Suppressor macrophage treated with lipopolysaccharide for 4 hours (primary cell): ENCODE results near the gene EMP1.

Experiments
- DNase-seq: peaks from one replicate; pipeline ENCODE4 v3.0.0-alpha.2; 2020

EMP1 gene

DNA sequence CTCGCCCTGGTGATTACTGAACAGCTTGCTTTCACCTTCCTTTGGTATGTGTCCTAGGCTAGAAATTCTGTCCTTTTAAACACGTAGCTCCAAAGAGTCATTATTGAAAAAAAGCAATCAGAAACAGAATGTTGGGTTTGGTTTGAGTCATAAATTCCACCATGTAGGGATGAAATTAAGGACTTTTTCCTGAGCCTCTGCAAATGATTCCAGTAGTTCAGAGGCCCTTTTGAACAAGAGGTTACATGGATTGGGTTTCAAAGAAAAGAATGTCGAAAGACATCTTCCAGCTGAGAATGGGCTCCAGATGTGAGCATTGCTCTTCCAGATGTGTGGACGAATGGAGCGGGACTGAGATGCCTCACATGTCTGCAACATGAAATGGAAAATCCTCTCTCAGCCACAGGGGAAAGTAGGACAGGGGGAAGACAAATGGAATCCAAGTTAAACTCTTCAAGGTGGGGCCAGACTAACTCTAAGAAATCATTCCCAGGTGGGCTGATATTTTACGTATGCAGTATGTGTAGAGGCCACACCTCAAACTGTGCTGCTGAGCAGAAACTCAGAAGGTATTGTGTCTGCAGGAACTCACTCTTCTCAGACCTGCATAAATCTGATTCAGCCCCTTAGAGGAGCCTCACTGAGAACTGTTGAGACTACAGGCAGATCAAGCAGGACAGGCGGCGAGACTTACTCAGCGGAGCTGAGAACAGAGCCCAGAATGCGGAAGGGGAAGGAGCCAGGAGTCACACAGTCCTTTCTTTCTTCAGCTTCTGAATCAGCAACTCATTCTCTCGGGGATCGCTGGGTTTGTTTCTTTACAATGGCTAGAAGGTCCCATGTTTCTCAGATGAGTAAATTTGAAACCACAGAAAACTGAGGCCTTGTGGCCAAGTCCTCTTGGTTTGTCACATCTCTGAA lies 23.3 kb upstream of the EMP1 start:
- DNase-seq, result peak; percentile 94

DNA sequence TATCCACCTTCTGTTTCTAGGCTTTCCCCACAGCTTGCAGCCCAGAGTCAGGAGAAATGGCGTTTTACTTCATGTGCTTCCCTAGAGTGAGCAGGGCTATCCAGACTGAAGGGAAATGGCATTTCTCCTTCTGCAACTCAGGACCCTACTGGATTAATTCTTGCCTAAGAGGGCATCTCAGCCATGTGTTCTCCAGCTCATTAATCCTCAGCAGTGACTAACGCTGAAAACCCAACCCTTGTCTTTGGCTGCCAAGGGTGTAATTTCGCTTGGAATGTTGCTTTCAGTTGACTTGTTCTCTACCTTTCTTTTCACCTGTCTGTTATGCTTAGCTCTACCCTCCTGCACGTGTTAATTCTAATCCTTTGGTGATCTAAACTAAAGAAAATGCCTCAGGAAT lies 21.0 kb upstream of the EMP1 start:
- peak; percentile 22 for DNase-seq

DNA sequence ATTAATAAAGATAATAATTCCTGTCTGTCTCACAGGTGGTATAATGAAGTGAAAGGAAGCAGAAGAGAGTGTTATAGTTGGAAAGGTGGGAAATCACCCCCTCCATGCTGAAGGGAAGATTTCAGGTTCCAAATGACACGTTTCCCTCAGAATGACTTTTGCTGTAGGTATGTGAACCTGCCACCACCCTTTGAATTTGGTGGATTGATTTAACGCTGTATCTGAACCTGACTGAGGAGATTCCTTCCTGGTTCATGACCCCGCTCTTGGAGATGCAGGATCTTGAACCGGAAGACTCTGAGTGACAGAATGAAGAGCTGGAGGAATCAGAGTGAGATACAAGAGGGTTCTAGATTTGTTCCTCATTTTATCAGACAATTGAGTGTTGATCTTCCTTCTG lies 20.3 kb upstream of the EMP1 start:
- no peak for DNase-seq

DNA sequence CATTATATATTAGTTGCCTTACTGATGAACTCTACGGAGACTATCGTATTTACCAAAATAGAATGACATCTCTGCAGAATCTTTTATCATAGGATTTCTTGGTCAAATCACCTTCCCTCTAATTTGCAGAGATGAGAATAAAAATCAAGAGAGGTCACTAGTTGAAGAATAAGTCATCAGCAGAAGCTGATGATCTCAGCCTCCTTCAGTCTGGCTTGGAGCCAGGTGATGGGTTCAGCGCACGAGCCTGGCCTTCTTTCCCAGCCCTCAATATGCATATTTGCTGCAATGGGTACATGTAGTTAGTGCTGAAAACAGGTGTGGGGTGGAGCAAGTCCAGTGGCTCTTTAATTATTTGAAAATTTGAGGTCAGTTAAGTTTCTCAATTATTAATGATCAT lies 19.2 kb upstream of the EMP1 start:
- DNase-seq, result peak; percentile 18

DNA sequence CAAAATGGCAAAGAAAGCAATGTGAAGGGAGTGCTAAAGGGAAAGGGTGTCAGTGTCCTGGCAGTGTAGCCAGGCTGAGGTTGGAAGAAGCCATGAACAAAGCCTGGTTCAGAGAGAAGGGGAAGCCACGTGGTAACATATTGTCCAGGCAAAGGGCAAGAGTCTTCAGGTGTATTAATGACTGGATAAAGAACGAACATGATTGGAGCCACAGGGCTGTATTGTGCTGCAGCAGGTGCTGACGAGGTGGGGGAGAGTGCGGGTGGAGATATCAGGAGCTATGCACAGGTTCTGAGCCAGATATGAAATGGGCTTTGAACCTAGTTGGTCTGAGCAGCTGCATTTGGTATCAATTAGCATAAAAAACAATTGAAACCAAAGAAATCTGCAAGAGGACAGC lies 18.6 kb upstream of the EMP1 start:
- no peak for DNase-seq

DNA sequence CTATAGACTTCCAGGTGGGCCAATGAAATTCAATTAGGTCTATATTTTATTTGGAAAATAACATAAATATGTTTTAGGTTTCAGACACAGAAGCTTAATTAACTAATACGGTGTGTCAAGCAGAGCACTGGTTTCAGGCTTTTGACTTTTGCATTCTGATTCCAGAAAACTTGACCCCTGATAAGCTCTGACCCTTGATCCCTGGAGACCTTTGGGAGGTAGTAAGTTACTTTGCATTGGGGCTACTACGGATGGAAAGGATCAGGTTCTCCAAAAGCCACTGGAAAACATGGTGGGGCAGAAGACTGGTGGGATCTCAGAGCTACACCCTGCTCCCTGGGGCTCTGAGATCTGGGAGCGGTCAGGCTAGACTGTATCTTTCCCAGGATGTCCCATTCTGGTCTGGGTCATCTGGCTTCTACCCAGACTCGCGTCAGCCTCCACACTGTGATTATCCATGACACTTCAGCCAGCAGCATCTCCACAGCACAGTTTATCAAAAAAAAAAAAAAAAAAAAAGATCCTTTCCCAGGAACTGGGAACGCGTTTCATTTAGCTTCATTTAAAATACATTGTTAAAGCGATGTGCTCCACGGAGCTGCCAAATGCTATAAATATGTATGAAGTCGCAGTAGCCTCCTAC lies 17.8 kb upstream of the EMP1 start:
- no peak for DNase-seq

DNA sequence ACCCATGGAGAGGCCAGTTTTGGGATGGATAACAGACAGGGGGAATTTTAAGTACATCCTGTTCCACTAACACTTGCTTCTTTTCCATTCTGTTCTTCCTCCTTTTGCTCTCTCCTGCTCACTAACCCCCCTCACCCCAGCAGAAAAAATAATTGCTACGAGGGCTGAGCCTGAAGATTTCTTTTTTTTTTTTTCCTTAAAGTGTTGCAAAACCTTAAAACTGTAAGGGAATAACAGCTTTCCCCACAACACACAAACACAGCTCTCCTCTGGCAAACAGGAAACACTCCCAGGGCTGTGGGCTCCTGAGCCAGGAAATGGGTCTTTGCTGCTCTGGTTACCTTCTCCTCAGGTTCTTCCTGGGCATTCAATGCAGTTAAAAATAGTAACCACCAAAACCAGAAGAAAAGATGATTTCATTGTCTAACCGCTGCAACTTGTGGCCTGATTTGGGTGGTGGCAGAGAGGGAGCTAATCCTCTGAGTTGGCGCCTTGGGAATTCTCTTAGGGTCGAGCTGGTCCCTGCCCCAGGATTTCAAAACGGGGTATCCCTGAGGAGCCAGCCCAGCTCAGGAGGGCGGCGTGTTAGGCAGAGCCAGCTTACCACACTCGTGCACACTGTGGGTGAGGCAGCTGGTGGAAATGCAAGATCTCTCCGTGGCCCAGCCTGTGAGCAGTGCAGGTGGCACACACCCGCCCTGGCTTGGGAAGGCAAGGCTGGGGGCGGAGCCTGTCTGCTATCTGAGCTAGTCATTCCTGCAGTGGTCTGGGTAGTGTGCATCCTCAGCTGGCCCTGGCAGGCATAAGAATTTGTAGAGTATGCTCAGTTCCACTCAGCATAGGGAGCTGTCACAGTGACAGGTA lies 17.1 kb upstream of the EMP1 start:
- no peak for DNase-seq

DNA sequence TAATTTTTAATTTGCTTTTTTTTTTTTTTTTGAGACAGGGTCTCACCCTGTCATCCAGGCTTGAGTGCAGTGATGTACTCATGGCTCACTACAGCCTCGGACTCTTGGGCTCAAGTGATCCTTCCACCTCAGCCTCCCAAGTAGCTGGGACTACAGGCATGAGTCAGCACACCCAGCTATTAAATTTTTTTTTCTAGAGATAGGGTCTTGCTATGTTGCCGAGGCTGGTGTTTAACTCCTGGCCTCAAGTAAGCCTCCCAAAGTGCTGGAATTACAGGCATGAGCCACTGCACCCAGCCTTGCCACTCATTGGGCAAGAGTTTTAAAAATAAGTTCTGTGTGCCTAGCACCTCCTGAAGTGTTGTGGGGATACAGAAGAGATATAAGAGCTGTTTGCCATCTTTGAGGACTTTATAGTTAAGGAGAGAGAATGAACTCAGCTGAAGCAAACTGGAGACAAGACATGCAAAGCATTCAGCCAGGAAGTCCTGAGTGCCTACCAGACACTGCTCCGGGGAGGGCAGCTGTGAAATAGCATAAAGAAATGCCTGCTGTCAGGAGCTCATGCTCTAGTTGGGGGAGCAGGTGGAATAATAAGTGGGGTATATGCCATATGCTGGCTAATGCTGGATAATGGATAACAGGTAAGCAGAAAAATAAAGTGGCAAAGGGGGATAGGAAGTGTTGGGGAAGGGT lies 15.0 kb upstream of the EMP1 start:
- DNase-seq, result no peak

DNA sequence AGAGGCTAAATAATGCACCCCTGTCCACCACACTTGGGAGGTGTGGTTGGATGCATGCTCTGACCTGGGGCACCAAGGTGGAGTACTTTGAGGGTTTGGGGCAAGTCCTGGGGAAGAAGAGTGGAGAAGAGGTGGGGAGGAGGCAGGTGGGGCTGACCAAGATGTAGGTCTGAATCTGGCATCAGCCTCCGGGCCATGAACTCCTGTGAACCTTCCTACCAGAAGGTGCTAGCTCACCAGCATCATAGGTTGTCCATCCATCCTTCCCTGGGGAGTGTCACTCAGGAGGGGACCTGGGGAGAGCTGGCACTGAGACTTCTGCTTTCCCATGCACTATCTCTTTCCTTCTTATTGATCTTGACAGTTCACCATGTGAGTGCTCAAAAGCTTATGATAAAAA lies 13.6 kb upstream of the EMP1 start:
- DNase-seq, result no peak

DNA sequence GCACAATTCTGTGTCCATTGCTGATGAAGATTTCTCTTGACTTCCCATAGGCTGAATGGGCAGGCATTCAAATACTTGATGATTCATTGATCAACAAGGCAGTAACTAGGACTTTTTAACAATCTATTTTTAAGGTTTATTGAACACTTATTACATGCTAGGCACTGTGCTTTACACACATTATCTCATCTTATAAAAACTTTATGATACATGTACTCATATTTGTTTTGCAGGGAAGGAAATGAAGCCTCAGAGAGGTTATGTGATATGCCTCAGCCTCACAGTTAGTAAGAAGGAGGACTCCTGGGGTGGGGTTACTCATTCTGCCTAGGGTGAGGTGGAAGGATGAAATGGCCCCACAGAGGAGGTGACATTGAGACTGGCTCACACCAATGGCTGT lies 12.9 kb upstream of the EMP1 start:
- no peak for DNase-seq

DNA sequence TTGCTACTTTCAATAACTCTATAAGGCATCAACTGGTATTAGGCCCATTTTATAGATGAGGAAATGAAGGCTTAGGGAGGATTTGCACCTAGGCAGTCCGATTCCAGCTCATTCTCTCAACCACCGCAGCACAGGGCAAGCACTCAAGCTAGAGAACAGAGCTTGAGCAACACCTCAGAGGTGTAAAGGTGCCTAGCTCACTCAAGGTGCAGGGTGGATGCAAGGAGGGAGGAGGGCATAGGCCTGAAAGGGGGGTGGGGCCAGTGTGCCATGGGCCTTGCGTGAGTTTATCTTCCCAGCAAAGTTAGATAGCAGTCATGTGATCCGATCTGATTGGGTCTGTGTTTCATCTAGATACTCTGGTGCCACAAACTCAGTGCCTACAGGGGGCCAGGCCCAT lies 10.2 kb upstream of the EMP1 start:
- no peak for DNase-seq

DNA sequence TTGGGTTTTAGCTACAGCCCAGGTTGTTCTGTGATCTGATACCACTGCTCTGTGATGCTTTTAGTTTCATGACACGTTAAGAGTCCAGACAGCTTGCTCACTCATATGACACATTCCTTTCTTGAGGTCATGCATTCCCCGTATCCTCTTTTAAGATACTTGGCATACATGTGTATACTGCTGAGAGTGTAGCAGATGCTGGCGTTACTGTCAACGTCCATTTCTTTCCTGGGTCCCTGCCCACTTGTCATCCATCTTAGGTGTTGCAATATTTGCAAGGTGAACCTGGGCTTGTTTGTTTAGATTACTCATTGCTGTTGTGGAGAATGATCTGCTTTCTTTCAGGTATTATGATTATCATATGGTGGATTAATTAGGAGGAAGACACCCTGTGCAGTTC lies 9.1 kb upstream of the EMP1 start:
- DNase-seq, result no peak

DNA sequence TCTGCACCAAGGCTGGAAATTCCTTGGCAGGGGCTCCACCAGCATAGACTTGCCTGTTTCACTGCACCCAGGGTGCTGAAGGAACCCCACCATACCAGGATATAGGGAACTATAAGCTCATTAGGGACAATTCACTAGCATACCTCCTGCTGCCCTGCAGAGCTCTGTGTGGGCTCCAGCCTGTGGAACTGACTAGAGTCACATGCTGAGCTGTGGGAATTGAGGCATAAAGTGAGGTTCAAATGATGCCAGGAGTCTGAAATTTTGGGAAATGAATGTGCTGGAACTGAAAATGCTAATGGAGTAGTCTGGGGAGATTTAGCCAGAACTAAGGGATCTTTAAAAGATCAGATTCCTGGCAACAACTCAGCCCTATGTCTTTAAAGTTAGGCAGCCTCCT lies 7.3 kb upstream of the EMP1 start:
- no peak for DNase-seq

DNA sequence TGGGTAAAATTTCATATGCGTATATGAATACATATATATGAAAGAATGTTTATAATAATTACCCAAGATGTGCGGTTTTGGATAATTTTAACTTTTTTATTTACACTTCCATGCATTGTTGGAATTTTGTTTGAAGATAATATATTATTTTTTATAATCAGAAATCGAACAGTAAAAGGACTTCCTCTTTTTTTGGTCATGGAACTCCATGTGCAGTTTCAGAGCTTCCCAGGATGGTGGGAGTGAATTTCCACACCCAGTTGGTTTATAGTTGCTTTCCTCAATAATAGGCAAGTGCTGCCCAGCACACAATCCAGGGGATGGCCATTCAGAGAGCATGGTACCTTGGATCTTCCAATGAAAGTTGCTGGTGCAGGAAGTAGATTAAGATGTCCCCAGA lies 6.3 kb upstream of the EMP1 start:
- no peak for DNase-seq

DNA sequence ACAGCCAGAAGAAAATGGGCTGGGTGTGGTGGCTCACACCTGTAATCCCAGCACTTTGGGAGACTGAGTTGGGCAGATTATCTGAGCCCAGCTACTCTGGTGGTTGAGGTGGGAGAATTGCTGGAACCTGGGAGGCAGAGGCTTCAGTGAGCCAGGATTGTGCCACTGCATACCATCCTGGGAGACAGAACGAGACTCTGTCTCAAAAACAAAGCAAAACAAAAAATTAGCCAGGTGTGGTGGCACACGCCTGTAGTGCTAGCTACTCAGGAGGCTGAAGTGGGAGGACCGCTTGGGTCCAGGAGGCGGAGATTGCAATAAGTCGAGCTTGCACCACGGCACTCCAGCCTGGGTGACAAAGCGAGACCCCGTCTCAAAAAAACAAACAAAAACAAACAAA lies 3.8 kb upstream of the EMP1 start:
- no peak for DNase-seq

DNA sequence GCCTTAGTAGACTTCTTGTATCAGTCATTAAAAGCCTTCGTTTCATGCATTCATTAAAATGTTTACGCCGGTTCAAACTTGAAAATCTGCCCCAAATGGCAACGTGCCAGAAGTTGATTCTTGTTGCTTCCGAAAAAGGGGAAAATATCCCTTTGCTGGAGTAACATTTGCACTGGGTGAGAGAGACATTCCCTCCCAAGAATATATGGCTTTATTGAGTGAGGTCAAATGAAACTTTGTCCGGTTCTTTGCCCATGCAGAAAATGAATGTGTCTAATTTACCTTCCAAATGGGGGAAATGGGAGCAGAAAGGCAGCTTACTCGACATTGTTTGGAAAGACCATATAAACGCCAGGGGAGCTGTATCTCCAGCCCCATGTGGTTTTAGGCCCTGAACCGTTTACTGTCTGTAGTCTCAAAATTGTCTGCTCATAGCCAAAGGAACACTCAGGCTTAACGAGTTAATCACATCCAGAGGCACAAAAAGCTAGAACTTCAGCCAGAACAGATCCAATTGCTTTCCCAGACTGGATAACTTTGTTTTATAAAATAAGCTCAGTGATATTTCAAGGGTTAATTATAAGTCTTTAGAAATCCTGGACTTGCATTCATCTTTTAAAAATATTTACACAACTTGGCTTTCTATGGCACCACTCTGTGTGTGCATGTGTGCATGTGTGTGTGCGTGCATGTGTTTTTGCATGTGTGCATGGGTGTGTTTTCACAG lies 2.9 kb upstream of the EMP1 start:
- DNase-seq, result no peak

DNA sequence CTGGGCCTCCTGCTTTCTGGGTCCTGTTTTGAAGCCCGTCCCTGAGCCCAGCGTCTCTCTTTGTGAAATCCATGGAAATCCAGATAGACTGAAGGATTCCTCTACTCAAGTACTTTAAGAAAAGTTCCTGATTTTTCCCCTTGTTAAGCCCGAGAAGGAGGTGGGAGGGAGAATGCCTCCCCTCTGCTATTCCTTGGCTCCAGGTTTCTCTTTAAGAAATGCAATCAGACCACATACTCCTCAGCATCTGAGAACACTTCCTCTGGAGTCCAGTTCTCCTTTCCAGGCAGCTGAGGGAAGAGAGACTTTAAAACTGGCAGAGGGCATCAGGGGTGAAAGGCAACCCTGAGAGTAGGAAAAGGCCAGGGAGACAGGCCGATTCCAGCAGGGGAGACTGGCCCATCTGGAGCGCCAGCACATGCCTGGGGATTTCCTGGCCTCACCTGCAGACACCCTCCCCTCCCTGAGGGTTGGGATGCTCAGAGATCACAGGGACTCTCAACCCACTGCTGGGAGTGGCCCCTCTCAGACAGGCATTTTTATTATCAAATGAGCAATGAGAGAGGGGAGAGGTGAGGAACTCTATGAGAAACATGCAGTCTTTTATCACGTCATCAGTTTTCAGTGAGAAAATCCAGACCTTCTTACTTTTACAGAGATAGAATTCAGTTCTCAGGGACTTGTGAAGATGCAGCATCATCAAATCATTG lies 2.0 kb upstream of the EMP1 start:
- DNase-seq, result peak; percentile 56

DNA sequence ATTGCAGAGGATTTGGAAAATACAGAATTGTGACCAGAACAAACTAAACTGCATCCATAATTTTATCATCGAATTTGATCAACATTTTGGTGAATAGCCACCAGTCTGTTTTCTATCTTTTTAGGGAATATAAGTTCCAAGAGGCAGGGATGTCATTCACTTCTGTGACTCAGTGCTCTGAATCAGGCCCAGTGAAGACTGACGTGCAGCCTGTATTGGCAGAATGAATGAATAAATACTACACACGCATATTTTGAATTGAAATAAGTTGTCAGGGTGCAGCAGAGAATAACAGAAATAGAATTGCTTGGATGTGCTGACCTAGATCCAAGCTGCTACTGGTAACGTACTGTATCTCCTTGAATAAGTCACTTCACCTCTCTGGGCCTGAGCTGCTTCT lies 1.3 kb upstream of the EMP1 start:
- DNase-seq, result no peak

DNA sequence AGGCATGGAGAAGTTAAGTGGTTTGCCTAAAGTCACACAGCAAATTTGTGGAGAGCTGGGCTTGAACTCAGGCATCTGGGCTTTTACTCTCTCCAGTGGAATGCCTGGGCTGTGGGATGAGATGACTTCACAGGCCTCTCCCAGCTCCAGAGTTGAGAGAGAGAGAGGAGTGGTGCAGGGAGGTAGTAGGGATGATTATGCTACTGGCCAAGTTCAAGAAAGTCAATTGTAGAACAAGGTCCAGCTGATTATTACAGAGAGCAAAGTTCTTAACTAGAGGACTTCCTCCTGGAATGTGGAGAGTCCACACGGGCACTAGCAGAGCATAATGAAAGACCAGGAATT lies 769 bp upstream of the EMP1 start:
- no peak for DNase-seq

DNA sequence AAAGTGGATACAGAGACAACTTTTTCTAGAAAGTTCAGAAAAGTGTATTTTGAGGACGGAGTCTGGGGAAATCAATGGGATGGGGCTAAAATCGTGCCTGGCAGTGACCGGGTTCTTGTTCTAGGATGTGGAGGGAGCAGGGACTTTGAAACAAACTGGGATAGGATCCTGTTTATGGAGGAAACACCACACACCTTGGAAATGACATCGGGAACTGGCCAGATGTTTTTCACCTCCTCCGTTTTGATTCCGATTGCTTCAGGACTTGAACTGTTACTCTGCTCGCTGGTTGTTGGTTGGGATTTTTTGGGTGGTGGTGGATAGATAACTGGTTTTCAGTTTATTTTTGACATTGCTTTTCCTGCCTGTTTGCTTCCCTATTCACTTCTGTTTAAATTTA lies 506 bp downstream of the EMP1 start:
- DNase-seq, result no peak

DNA sequence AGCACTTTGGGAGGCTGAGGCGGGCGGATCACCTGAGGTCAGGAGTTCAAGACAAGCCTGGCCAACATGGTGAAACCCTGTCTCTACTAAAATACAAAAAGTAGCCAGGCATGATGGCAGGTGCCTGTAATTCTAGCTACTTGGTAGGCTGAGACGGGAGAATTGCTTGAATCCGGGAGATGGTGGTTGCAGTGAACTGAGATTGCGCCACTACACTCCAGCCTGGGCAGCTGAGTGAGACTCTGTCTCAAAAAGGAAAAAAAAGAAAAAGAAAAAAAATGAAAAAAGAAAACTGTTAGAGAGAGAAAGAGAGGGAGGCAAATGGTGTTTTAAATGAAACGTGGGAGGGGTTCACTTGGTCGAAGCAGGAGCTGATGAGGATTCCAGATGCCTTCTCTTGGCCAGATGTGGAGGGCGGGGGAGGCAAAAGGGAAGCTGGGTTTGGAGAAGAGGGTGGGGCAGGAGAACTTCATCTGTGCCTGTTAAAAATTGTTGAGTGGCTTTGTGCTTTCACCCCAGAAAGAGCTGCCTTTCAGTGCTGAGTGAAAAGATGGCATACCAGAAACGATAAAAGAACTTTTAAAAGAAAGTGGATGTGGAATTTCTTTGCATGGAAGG lies 1.1 kb downstream of the EMP1 start:
- peak; percentile 61 for DNase-seq
